Right hindlimb (tissue), 1 donor: Measurements from ENCODE around the gene OR2T6.
"Not testable (repeated sequence)": the region's sequence is repeated elsewhere in the genome, so short reads cannot be mapped to it uniquely, and the experiment has no call there.

Experiments
- DNase-seq: peaks from one replicate; pipeline ENCODE4 v3.0.0-alpha.2; 2018

The OR2T6 gene

GRCh38 chr1:248375446-248375845 lies at the start of gene OR2T6:
OR2T6 (plus strand) TSS chr1:248375746; CDS start chr1:248387609, 11,863 bp downstream.
- no peak for DNase-seq

GRCh38 chr1:248343451-248343850 lies 32.1 kb upstream of the OR2T6 start:
- no peak for DNase-seq

- no peak for DNase-seq
Observed at GRCh38 chr1:248348475-248348874, 27.1 kb upstream of the OR2T6 start, which contains the start of gene OR14C36. OR14C36 (plus strand) TSS chr1:248348775; CDS start chr1:248348775, 0 bp downstream.

GRCh38 chr1:248359415-248359814 lies 16.1 kb upstream of the OR2T6 start:
- no peak for DNase-seq

- DNase-seq, result no peak
Observed at GRCh38 chr1:248361121-248361715, 14.3 kb upstream of the OR2T6 start, which contains the start of gene OR2T4. OR2T4 (plus strand) TSS chr1:248361665; CDS start chr1:248361665, 0 bp downstream.

- no peak for DNase-seq
Observed at GRCh38 chr1:248366609-248367008, 8.9 kb upstream of the OR2T6 start.

GRCh38 chr1:248372394-248372793 lies 3.2 kb upstream of the OR2T6 start:
- DNase-seq, result no peak

GRCh38 chr1:248373761-248374160 lies 1.8 kb upstream of the OR2T6 start:
- no peak for DNase-seq

GRCh38 chr1:248376916-248377315 lies 1.4 kb downstream of the OR2T6 start:
- no peak for DNase-seq

- no peak for DNase-seq
Observed at GRCh38 chr1:248380854-248381253, 5.3 kb downstream of the OR2T6 start.

GRCh38 chr1:248388426-248388825 lies 12.9 kb downstream of the OR2T6 start:
- DNase-seq, result no peak

GRCh38 chr1:248393050-248393449 lies 17.5 kb downstream of the OR2T6 start:
- no peak for DNase-seq

- no peak for DNase-seq
Observed at GRCh38 chr1:248402748-248403147, 27.2 kb downstream of the OR2T6 start, which contains the start of gene OR2T1. OR2T1 (plus strand) TSS chr1:248403048; CDS start chr1:248406148, 3,100 bp downstream.

- no peak for DNase-seq
Observed at GRCh38 chr1:248404024-248404423, 28.5 kb downstream of the OR2T6 start.

- no peak for DNase-seq
Observed at GRCh38 chr1:248406721-248407692, 31.5 kb downstream of the OR2T6 start.

GRCh38 chr1:248416226-248416625 lies 40.7 kb downstream of the OR2T6 start:
- no peak for DNase-seq

GRCh38 chr1:248417854-248418253 lies 42.3 kb downstream of the OR2T6 start:
- no peak for DNase-seq

GRCh38 chr1:248421384-248421783 lies 45.8 kb downstream of the OR2T6 start:
- no peak for DNase-seq

GRCh38 chr1:248427526-248428191 lies 52.1 kb downstream of the OR2T6 start:
- not testable (repeated sequence) for DNase-seq

GRCh38 chr1:248428192-248428533 lies 52.6 kb downstream of the OR2T6 start:
- DNase-seq, result not testable (repeated sequence)

- DNase-seq, result not testable (repeated sequence)
Observed at GRCh38 chr1:248431683-248432082, 56.1 kb downstream of the OR2T6 start.

- DNase-seq, result not testable (repeated sequence)
Observed at GRCh38 chr1:248432201-248432600, 56.7 kb downstream of the OR2T6 start.

GRCh38 chr1:248433811-248434415 lies 58.4 kb downstream of the OR2T6 start:
- DNase-seq, result not testable (repeated sequence)
